WTC11 (cell line): ENCODE measurements around the gene PAPPA2. TPM values are rescaled to one million over a fixed set of nuclear protein-coding genes. Genes with fewer than 3 reads are reported as not detected.

Experiments
- ATAC-seq: fragments of 200-7000 bp; cut with Tn5 transposase; 2 replicates; pipeline ENCODE4 v1.10.0; 2021; ENCODE audit warnings: mild to moderate bottlenecking, moderate library complexity
- CTCF ChIA-PET: fragments of 300-600 bp; sonication (Branson Sonifier 250); formaldehyde crosslinking; loops from one replicate; lab custom pipeline; 2021; ENCODE audit warnings: antibody characterized with exemption; lab: Charles Lee
- POLR2A ChIA-PET: fragments of 350-600 bp; sonication (Branson Sonifier 250); formaldehyde crosslinking; loops from one replicate; lab custom pipeline; 2021; ENCODE audit warnings: antibody characterized with exemption; lab: Charles Lee
- DNase-seq: peaks from one replicate; pipeline ENCODE4 v3.0.0; 2021; ENCODE audit warnings: low spot score
- H3K27ac Mint-ChIP-seq: 2 replicates; pipeline ENCODE4 v1.8.0; 2021; ENCODE audit warnings: mixed read lengths
- H3K27me3 Mint-ChIP-seq: 2 replicates; pipeline ENCODE4 v1.8.0; 2021; ENCODE audit warnings: low read depth, mild to moderate bottlenecking, moderate library complexity, mixed read lengths
- H3K36me3 Mint-ChIP-seq: 2 replicates; pipeline ENCODE4 v1.8.0; 2021; ENCODE audit warnings: mixed read lengths
- H3K4me1 Mint-ChIP-seq: 2 replicates; pipeline ENCODE4 v1.8.0; 2022; ENCODE audit warnings: mixed read lengths
- H3K4me3 Mint-ChIP-seq: 2 replicates; pipeline ENCODE4 v1.8.0; 2021; ENCODE audit warnings: mild to moderate bottlenecking, moderate library complexity, mixed read lengths
- H3K9me3 Mint-ChIP-seq: 2 replicates; pipeline ENCODE4 v1.8.0; 2021; ENCODE audit warnings: mixed read lengths
- GABPB1 ChIP-seq: sonication (generic); formaldehyde crosslinking; IDR thresholded peaks from 2 replicates; pipeline ENCODE4 v1.8.1; 2023; ENCODE audit warnings: mild to moderate bottlenecking, missing genetic modification reagents
- MYBL2 ChIP-seq: sonication (generic); formaldehyde crosslinking; IDR thresholded peaks from 2 replicates; pipeline ENCODE4 v1.8.1; 2023; ENCODE audit warnings: mild to moderate bottlenecking, moderate library complexity, missing genetic modification reagents
- SMAD3 ChIP-seq: sonication (generic); formaldehyde crosslinking; IDR thresholded peaks from 2 replicates; pipeline ENCODE4 v1.8.0; 2022; ENCODE audit warnings: missing genetic modification reagents, mild to moderate bottlenecking, borderline replicate concordance
- TCF7 ChIP-seq: sonication (generic); formaldehyde crosslinking; IDR thresholded peaks from 2 replicates; pipeline ENCODE4 v1.8.0; 2022; ENCODE audit warnings: mild to moderate bottlenecking, low read depth, missing genetic modification reagents, moderate library complexity
- total RNA-seq: library from RNA; stranded (reverse); gene quantifications from 3 replicates; pipeline ENCODE4 v1.2.3, GENCODE V29; 2021
- TF ChIP-seq, protein P1 (sequence below): sonication (generic); formaldehyde crosslinking; IDR thresholded peaks from 2 replicates; pipeline ENCODE4 v1.8.0; 2022; ENCODE audit warnings: missing genetic modification reagents
- TF ChIP-seq, protein P2 (sequence below): sonication (generic); formaldehyde crosslinking; IDR thresholded peaks from 2 replicates; pipeline ENCODE4 v1.8.1; 2023; ENCODE audit warnings: mild to moderate bottlenecking, missing genetic modification reagents, moderate library complexity
- TF ChIP-seq, protein P3 (sequence below): sonication (generic); formaldehyde crosslinking; IDR thresholded peaks from 2 replicates; pipeline ENCODE4 v1.8.1; 2022; ENCODE audit warnings: mild to moderate bottlenecking, moderate library complexity, missing genetic modification reagents
- TF ChIP-seq, protein P4 (sequence below): sonication (generic); formaldehyde crosslinking; conservative IDR thresholded peaks from 2 replicates; pipeline ENCODE4 v1.8.1; 2023; ENCODE audit warnings: mild to moderate bottlenecking, low read depth, missing genetic modification reagents, moderate library complexity
- TF ChIP-seq, protein P5 (sequence below): fragments of 250-450 bp; sonication (Bioruptor Pico); IDR thresholded peaks from 2 replicates; pipeline ENCODE4 v1.9.0; 2021; ENCODE audit warnings: mild to moderate bottlenecking
- TF ChIP-seq, protein P6 (sequence below): sonication (generic); formaldehyde crosslinking; IDR thresholded peaks from 2 replicates; pipeline ENCODE4 v1.8.0; 2023; ENCODE audit warnings: mild to moderate bottlenecking, missing genetic modification reagents
- TF ChIP-seq, protein P7 (sequence below): fragments of 250-450 bp; sonication (Bioruptor Pico); conservative IDR thresholded peaks from 2 replicates; pipeline ENCODE4 v1.9.0; 2021; ENCODE audit warnings: mild to moderate bottlenecking
- TF ChIP-seq, protein P8 (sequence below): fragments of 250-450 bp; sonication (Bioruptor Pico); IDR thresholded peaks from 2 replicates; pipeline ENCODE4 v1.9.0; 2021; ENCODE audit warnings: mild to moderate bottlenecking

The PAPPA2 gene
- total RNA-seq, 1 experiment from 2014 or later, result 0.74 TPM

DNA sequence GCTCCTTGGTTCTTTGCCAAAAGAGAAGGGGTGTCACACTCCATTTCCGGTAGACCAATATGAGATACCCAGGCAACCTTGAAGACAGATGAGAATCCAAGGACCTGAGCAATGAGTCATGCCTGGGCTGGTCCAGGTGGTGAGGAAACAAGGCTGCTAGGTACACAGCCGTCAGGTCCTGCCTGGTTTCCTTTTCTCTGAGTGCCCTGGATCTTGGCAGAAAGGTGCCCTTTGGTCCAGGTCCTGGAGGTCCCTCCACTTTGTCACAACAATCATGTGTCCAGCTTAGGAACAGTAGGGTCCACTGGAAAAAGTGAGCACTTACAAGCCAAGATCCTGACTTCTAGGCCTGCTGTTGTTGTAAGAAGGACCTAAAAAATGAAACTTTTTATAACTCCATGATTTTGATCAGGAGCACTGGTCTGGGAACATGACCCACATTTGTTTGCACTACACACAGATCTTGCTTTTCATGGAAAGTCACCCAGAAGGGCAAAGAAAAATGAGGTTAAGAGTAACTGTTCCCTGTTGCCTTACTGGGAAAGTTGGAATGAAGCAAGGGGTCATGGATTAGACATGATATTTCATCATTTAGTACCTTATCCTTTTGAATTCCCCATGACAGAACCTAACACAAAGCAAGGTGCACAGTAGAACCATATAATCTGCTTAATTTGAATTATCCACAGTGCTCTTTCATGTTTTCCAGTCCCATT is 94.7 kb downstream of the PAPPA2 start (continued):
- TF ChIP-seq, protein P1, sequence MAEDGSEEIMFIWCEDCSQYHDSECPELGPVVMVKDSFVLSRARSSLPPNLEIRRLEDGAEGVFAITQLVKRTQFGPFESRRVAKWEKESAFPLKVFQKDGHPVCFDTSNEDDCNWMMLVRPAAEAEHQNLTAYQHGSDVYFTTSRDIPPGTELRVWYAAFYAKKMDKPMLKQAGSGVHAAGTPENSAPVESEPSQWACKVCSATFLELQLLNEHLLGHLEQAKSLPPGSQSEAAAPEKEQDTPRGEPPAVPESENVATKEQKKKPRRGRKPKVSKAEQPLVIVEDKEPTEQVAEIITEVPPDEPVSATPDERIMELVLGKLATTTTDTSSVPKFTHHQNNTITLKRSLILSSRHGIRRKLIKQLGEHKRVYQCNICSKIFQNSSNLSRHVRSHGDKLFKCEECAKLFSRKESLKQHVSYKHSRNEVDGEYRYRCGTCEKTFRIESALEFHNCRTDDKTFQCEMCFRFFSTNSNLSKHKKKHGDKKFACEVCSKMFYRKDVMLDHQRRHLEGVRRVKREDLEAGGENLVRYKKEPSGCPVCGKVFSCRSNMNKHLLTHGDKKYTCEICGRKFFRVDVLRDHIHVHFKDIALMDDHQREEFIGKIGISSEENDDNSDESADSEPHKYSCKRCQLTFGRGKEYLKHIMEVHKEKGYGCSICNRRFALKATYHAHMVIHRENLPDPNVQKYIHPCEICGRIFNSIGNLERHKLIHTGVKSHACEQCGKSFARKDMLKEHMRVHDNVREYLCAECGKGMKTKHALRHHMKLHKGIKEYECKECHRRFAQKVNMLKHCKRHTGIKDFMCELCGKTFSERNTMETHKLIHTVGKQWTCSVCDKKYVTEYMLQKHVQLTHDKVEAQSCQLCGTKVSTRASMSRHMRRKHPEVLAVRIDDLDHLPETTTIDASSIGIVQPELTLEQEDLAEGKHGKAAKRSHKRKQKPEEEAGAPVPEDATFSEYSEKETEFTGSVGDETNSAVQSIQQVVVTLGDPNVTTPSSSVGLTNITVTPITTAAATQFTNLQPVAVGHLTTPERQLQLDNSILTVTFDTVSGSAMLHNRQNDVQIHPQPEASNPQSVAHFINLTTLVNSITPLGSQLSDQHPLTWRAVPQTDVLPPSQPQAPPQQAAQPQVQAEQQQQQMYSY (CRISPR knock-in tag), result no peak
- TF ChIP-seq SMAD3 (no peak), GABPB1 (CRISPR knock-in tag) (no peak)

DNA sequence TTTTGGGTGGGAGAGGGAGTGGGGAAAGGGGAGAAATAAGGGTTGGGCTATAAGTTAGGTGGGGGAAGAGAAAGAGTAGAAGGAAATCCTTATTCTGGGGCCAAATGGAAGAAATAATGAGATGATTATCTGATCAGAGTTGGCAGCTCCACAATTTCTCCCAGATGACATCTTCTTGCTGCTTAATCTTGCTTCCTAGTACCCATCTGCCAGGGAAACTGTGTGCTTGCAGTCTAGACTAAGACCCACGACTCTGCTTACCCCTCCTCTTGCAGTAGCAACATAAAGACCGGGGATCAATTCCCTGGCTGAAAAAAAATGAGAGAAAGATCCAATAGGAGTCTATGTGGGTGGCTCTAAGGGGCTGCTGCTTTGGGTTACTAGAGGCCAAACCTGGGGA is 95.6 kb downstream of the PAPPA2 start:
- ATAC-seq (no peak), DNase-seq (no peak)
- Mint-ChIP-seq H3K27ac (no peak overlapping the region), H3K27me3 (peaks cover 4% of the 10 kb centered on the region; the same call in 1 of the 2 replicates), H3K4me3 (no peak overlapping the region), H3K36me3 (no peaks in the 10 kb centered on the region), H3K9me3 (no peaks in the 10 kb centered on the region), H3K4me1 (peaks cover 34% of the 10 kb centered on the region)
- ChIA-PET CTCF (no interaction called here), POLR2A (no interaction called here)
- TF ChIP-seq, protein P2, sequence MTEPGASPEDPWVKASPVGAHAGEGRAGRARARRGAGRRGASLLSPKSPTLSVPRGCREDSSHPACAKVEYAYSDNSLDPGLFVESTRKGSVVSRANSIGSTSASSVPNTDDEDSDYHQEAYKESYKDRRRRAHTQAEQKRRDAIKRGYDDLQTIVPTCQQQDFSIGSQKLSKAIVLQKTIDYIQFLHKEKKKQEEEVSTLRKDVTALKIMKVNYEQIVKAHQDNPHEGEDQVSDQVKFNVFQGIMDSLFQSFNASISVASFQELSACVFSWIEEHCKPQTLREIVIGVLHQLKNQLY, result no peak
- TF ChIP-seq, protein P3, sequence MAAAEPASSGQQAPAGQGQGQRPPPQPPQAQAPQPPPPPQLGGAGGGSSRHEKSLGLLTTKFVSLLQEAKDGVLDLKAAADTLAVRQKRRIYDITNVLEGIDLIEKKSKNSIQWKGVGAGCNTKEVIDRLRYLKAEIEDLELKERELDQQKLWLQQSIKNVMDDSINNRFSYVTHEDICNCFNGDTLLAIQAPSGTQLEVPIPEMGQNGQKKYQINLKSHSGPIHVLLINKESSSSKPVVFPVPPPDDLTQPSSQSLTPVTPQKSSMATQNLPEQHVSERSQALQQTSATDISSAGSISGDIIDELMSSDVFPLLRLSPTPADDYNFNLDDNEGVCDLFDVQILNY, result no peak
- TF ChIP-seq, protein P4, sequence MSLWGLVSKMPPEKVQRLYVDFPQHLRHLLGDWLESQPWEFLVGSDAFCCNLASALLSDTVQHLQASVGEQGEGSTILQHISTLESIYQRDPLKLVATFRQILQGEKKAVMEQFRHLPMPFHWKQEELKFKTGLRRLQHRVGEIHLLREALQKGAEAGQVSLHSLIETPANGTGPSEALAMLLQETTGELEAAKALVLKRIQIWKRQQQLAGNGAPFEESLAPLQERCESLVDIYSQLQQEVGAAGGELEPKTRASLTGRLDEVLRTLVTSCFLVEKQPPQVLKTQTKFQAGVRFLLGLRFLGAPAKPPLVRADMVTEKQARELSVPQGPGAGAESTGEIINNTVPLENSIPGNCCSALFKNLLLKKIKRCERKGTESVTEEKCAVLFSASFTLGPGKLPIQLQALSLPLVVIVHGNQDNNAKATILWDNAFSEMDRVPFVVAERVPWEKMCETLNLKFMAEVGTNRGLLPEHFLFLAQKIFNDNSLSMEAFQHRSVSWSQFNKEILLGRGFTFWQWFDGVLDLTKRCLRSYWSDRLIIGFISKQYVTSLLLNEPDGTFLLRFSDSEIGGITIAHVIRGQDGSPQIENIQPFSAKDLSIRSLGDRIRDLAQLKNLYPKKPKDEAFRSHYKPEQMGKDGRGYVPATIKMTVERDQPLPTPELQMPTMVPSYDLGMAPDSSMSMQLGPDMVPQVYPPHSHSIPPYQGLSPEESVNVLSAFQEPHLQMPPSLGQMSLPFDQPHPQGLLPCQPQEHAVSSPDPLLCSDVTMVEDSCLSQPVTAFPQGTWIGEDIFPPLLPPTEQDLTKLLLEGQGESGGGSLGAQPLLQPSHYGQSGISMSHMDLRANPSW (CRISPR knock-in tag), result no peak
- TF ChIP-seq MYBL2 (CRISPR knock-in tag) (no peak), TCF7 (no peak)
- TF ChIP-seq, protein P5, sequence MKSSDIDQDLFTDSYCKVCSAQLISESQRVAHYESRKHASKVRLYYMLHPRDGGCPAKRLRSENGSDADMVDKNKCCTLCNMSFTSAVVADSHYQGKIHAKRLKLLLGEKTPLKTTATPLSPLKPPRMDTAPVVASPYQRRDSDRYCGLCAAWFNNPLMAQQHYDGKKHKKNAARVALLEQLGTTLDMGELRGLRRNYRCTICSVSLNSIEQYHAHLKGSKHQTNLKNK, result no peak
- TF ChIP-seq, protein P6, sequence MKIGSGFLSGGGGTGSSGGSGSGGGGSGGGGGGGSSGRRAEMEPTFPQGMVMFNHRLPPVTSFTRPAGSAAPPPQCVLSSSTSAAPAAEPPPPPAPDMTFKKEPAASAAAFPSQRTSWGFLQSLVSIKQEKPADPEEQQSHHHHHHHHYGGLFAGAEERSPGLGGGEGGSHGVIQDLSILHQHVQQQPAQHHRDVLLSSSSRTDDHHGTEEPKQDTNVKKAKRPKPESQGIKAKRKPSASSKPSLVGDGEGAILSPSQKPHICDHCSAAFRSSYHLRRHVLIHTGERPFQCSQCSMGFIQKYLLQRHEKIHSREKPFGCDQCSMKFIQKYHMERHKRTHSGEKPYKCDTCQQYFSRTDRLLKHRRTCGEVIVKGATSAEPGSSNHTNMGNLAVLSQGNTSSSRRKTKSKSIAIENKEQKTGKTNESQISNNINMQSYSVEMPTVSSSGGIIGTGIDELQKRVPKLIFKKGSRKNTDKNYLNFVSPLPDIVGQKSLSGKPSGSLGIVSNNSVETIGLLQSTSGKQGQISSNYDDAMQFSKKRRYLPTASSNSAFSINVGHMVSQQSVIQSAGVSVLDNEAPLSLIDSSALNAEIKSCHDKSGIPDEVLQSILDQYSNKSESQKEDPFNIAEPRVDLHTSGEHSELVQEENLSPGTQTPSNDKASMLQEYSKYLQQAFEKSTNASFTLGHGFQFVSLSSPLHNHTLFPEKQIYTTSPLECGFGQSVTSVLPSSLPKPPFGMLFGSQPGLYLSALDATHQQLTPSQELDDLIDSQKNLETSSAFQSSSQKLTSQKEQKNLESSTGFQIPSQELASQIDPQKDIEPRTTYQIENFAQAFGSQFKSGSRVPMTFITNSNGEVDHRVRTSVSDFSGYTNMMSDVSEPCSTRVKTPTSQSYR (CRISPR knock-in tag), result no peak
- TF ChIP-seq, protein P7, sequence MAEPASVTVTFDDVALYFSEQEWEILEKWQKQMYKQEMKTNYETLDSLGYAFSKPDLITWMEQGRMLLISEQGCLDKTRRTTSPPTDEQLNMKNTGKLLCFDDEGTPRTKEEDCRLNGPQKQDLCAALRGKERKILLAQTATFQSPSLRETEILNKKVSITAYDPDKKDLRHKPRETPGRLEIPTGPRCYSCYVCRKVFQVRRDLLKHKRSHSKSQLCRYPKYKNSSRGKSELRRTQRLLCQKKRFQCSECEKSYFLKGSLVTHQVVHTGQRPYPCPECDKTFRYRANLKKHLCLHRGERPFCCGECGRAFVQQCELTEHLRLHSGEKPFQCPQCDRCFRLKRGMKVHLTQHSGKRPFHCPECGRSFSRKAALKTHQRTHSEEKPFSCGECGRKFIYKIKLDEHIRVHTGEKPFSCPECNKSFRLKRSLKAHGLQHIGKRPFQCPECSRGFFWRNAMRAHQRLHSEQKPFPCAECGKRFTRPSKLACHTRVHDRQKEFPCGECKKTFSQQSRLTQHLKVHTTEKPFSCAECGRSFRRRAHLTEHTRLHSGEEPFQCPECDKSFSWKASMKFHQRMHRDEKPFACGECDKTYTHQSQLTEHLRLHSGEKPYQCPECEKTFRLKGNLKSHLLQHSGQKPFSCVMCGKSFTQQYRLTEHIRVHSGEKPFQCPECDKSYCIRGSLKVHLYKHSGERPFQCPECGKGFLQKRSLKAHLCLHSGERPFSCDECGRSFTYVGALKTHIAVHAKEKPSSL, result no peak
- TF ChIP-seq, protein P8, sequence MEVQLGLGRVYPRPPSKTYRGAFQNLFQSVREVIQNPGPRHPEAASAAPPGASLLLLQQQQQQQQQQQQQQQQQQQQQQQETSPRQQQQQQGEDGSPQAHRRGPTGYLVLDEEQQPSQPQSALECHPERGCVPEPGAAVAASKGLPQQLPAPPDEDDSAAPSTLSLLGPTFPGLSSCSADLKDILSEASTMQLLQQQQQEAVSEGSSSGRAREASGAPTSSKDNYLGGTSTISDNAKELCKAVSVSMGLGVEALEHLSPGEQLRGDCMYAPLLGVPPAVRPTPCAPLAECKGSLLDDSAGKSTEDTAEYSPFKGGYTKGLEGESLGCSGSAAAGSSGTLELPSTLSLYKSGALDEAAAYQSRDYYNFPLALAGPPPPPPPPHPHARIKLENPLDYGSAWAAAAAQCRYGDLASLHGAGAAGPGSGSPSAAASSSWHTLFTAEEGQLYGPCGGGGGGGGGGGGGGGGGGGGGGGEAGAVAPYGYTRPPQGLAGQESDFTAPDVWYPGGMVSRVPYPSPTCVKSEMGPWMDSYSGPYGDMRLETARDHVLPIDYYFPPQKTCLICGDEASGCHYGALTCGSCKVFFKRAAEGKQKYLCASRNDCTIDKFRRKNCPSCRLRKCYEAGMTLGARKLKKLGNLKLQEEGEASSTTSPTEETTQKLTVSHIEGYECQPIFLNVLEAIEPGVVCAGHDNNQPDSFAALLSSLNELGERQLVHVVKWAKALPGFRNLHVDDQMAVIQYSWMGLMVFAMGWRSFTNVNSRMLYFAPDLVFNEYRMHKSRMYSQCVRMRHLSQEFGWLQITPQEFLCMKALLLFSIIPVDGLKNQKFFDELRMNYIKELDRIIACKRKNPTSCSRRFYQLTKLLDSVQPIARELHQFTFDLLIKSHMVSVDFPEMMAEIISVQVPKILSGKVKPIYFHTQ (CRISPR knock-in tag), result no peak
